Stimulated activated CD4-positive, alpha-beta T cell treated with anti-CD3 and anti-CD28 coated beads, TNF-alpha, amount 100 ng/mL, for 1 hour (primary cell): ENCODE results near the gene CYP2W1.
"Not testable (repeated sequence)": the region's sequence is repeated elsewhere in the genome, so short reads cannot be mapped to it uniquely, and the experiment has no call there.

Experiments used
- DNase-seq, 3 donors: peaks; one replicate each; pipeline ENCODE4 v3.0.0-alpha.2; 2020; ENCODE audit warnings: low read depth in 3 of 3, low spot score in 1 of 3

The CYP2W1 gene

GRCh38 chr7:983004-983615, at the start of gene CYP2W1:
CYP2W1 (plus strand) TSS chr7:983181; CDS start chr7:983212, 31 bp downstream.
- no peak for DNase-seq

DNA sequence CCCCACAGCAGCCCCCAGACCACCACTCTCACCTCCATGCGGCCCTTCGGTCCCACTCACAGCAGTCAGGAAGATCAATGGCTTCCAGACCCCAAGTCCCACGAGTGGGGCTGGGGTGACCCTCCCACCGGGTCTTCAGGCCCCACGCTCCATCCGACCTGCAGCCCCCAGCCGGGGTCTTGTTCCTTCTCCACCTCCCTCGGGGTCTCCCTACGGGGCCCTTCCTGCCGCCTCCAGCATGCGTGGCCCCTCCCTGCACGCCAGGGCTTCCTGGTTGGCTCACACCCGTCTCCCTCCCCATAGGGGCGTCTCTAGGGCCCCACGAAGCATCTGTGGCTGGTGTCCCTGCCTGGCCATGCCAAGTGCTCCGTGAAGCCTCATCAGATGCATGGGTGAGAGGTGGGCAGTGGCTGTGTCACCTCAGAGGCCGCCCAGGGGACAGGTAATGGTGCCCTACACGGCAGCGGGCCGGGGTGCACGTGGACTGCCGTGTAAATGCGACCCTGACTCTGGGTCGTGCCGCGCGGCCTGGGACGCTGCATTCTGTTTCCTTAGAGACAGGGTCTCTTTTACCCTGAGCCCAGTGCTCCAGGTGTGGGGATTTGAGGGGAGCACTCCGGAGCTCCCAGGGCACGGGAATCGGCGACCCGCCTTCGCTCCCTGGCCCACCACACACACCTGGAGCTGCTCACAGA, 48.4 kb upstream of the CYP2W1 start:
- DNase-seq = no peak

GRCh38 chr7:935164-935873, 47.7 kb upstream of the CYP2W1 start:
- no peak for DNase-seq

GRCh38 chr7:935874-936385, 47.1 kb upstream of the CYP2W1 start:
- no peak for DNase-seq

DNA sequence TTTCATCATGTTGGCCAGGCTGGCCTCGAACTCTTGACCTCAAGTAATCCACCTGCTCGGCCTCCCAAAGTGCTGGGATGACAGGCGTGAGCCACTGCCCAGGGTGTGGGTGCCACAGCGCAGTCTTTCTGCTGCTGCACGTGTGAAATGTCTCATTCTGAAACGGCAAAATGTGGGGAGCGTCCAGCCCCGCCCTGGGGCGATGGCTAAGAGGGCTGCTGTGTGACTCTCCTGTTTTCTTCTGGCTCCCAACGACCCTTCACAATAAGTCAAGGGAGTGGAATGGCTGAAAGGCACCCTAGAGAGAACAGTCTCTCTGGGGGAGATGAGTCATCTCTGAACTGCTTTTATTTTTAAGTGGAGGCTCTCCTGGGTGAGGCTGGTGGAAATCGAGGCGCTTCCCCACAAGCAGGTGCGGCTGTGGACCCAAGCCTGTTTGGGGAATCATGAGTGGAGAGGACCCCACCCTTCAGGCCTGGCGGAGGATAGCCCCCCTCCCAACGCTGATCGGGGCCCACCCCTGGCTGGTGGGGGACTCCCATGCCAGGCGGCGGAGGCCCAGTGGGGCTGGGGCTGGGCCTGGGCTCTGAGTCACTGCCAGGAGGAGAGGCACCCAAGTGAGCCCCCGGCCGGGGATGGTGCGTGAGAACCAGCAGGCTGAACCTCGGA, 46.5 kb upstream of the CYP2W1 start:
- no peak for DNase-seq

- DNase-seq = no peak
Measured at GRCh38 chr7:937856-938484, 45.0 kb upstream of the CYP2W1 start.

- no peak for DNase-seq
Measured at GRCh38 chr7:938546-939185, 44.3 kb upstream of the CYP2W1 start.

DNA sequence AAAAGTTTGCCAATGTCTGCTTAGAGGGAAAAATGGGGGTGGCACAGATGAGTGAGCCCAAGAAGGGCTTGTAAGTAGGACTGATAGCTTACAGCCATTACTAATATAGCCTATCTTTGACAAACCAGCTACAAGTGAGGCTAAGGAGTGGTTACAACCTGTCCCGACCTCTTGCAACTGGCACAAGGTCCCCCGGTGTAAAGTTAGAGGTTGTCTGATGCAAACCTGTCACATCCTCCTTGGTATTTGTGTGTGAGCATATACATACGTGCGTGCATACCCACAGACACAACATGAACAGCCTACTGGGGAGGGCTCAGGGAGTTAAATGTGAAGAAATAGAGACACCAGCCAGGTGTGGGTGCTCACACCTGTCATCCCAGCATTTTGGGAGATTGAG, 43.1 kb upstream of the CYP2W1 start:
- DNase-seq = no peak

GRCh38 chr7:940599-941408, 42.2 kb upstream of the CYP2W1 start:
- no peak for DNase-seq

GRCh38 chr7:943793-944192, 39.2 kb upstream of the CYP2W1 start:
- not testable (repeated sequence) for DNase-seq

DNA sequence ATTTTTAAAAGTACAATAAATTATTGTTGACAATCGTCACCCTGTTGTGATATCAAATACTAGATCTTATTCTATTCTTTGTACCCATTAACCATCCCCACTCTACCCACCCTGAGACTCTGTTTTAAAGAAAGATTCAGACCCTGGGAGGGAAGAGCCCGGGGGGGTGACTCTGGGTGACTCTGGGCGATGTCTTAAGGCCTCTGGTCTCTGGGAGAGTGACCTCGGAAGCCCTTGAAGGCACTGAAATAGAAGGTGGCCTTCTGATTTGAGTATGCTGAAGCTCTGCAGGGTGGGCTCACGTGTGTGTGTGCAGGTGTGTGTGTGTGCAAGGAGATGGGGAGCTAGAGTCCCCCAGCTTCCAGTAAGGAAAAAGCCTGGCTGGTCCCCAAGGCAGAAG, 38.2 kb upstream of the CYP2W1 start:
- DNase-seq = no peak

GRCh38 chr7:945147-945555, 37.8 kb upstream of the CYP2W1 start:
- no peak for DNase-seq

GRCh38 chr7:945556-946255, 37.3 kb upstream of the CYP2W1 start:
- DNase-seq = no peak

GRCh38 chr7:946256-946996, 36.6 kb upstream of the CYP2W1 start:
- no peak for DNase-seq

DNA sequence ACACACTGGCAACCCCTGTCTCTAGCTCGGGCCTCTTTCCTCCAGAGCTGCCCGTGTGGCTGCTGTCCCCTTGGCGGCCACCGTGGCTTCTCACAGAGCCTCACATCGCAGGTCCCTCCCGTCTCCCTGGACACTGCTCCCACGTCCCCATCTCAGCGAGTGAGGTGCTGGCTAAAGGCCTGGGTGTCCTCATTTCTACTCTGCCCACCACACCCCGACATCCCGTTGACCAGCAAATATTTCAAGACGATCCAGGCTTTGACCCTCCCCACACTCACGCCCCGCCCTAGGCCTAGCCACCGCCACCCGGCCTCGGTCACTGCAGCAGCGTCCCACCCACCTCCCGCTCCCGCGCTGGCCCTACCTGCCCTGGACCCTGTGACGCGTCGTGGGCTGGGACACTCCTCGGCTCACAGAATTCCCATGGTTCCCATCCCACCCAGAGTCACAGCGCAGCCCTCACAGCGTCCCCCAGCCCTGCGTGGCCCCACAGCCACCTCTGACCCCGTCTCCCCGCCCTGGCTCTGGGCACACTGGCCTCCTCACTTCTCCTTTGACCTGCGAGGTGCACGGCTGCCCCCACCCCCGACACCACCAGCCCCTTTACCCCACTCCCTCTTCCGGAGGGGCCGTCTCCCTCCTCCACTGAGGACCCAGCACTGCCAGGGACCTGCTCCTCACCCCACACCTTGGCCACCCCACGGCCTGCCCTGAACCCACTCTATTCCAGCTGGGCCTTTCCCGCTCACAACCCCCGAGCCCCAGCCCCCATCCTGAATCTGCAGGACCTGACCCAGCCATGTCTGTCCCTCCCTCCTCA, 35.4 kb upstream of the CYP2W1 start:
- no peak for DNase-seq

DNA sequence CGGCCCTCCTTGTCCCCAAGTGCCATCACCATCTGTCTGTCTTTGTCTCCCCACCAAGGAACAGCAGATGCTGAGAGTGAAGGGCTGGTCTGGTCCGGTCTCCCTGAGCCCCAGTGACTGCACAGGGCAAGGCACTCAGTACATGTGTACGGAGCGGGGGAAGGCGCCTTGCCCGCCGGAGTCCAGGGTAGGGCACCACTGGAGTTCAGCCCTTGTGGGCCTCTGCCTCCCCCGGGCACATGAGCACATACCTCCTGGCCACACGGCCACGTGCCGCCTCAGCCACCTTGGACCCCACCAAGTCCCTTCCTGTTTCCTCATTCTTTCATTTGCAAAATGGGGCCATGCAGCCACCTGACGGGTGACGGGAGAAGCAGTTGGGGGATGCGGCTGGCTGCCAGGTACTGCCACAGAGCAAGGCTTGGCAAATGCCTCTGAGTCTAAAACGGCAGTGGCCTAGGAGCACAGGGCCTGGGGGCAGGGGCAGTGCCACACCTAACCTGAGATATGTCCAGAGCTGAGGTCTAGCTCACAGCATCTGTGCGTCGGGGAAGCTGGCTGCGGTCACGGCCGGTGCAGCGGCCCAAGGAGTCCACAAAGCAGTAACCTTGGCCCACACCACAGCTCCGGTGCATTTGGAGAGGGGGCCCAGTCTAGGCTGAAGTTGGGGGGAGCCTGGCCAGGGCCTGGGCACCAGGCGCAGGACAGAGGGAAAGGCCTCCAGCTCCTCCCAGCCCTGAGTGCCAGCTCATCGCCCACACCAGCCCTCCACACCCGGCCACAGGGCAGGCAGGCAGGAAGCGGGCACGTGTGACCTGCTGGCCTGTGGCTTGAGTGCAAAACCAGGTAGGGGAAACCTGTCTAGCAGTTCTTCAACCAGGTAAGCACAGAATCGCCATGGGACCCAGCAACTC, 33.7 kb upstream of the CYP2W1 start:
- no peak for DNase-seq
